Measurements from ENCODE around the gene CIB4.

The CIB4 gene

DNA sequence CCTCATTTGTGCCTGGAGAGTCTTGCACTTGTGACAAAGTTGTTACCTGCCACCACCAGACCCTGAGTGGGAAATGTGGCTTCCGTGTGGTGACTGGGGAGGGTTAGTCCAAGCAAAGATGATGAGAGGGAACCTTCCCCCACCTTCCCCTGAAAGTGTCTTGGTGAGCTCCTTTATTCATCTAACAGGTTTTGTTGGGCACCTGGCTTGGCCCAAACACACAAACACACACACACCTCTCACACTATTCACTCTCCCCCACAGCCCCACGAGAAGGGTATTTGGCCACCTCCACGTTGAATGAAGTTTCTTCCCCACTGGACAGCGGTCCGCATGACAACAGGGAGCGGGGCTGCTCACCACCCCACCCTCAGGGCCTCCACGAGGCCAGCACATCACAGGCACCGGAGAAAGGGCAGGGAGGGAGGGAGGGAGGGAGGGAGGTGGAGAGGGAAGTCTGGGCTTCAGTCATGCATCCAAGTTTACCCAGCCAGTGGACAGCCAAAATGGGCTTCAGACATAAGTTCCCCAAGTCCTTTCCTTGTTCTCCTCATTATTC is 1.4 kb downstream of the CIB4 start:
- Histone ChIP-seq H3K4me1 (no peaks in the 10 kb centered on the region), H3K9me3 (no peaks in the 10 kb centered on the region), H3K36me3 (no peaks in the 10 kb centered on the region), H3K27me3 (peaks cover 0 to 8% of the 10 kb centered on the region in 2 donors), H3K27ac (no peak overlapping the region), H3K4me3 (no peak overlapping the region)
- TF ChIP-seq, protein P1, sequence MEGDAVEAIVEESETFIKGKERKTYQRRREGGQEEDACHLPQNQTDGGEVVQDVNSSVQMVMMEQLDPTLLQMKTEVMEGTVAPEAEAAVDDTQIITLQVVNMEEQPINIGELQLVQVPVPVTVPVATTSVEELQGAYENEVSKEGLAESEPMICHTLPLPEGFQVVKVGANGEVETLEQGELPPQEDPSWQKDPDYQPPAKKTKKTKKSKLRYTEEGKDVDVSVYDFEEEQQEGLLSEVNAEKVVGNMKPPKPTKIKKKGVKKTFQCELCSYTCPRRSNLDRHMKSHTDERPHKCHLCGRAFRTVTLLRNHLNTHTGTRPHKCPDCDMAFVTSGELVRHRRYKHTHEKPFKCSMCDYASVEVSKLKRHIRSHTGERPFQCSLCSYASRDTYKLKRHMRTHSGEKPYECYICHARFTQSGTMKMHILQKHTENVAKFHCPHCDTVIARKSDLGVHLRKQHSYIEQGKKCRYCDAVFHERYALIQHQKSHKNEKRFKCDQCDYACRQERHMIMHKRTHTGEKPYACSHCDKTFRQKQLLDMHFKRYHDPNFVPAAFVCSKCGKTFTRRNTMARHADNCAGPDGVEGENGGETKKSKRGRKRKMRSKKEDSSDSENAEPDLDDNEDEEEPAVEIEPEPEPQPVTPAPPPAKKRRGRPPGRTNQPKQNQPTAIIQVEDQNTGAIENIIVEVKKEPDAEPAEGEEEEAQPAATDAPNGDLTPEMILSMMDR (IDR thresholded peaks at IDR 0.05): no peak
- intact Hi-C loops (cut with DNase I; ENCODE audit: low total_unique reads): no loop called here
- no peak for DNase-seq

DNA sequence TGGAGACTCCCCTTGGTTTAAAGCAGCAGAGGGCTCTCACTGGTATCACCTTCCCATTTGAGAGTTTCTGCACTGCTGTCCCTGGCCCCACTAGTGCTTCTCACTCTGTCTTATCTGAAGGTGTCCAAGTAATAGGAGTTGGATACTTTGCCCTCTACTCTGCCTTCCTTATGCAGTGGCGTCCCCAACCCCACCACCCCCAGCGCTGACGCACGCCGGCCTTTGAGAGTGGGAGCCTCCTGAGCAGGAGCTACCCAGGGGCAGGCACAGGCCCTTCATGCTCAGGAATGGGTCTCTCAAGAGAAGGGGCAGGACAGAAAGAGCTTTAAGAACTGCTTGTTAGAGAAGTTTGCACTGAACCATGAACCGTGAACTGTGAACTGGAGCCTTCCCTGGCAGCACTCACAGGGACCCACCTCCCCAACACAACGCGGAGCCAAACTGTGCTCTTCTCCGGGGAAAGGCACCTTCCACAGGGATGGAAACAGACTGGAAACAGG is 3.3 kb downstream of the CIB4 start:
- peak in 1 of 2 donors; percentile 49 for DNase-seq
- TF ChIP-seq, protein P1 (IDR thresholded peaks at IDR 0.05): no peak
- Histone ChIP-seq H3K4me3 (no peak overlapping the region), H3K27me3 (peaks cover 0 to 14% of the 10 kb centered on the region in 2 donors), H3K4me1 (no peaks in the 10 kb centered on the region), H3K9me3 (no peaks in the 10 kb centered on the region), H3K27ac (no peak overlapping the region), H3K36me3 (no peaks in the 10 kb centered on the region)
- intact Hi-C loops (cut with DNase I; ENCODE audit: low total_unique reads): no loop called here

DNA sequence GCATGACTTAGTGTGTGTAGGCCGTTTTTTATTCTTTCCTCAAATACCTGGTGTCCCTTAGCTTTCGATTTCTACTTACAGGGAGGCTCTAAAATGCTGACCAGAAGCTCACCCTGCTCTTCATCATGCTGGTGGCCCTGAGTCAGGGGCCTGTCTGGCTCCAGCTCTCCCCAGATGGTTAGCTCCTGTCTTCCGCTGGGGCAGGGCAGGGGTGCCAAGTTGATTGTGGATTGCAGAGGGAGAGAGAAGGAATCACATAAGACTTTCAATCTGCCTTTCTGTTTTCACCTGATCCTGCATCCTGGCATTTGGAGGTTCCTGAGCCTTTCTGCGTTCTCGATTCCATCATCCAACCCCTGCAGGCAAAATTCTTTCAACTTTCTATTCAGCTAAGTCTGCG is 4.2 kb downstream of the CIB4 start:
- TF ChIP-seq, protein P1 (IDR thresholded peaks at IDR 0.05): no peak
- no peaks in the 10 kb centered on the region for H3K4me1 ChIP-seq
- DNase-seq: no peak
- H3K4me3 ChIP-seq: no peak overlapping the region
- no peaks in the 10 kb centered on the region for H3K9me3 ChIP-seq
- peaks cover 0 to 12% of the 10 kb centered on the region in 2 donors for H3K27me3 ChIP-seq
- H3K27ac ChIP-seq: no peak overlapping the region
- no peaks in the 10 kb centered on the region for H3K36me3 ChIP-seq
- intact Hi-C loops (cut with DNase I; ENCODE audit: low total_unique reads): no loop called here

DNA sequence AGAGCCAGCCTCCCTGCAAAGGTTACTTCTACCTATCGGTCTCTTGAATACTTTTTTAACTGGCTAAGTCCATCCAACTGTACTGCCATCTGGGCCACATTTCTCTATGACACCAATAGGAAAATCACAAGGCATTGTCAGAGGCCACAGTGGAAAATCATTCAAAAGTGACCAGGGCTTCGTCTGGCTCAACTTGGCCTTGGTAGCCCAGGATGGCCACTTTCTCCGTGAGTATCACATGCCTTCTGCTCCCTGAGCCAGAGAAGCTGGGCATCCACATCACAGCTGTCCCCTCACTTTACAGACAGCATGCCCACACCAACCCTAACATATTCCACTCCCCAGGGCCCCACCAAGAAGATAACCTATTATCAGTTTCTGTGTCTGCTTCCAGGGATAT is 5.8 kb downstream of the CIB4 start:
- H3K27me3 ChIP-seq: peaks cover 0 to 6% of the 10 kb centered on the region in 2 donors
- TF ChIP-seq, protein P1 (IDR thresholded peaks at IDR 0.05): no peak
- H3K4me1 ChIP-seq: no peaks in the 10 kb centered on the region
- no peaks in the 10 kb centered on the region for H3K36me3 ChIP-seq
- H3K27ac ChIP-seq: no peak overlapping the region
- DNase-seq: no peak
- no peaks in the 10 kb centered on the region for H3K9me3 ChIP-seq
- intact Hi-C loops (cut with DNase I; ENCODE audit: low total_unique reads): no loop called here
- no peak overlapping the region for H3K4me3 ChIP-seq

DNA sequence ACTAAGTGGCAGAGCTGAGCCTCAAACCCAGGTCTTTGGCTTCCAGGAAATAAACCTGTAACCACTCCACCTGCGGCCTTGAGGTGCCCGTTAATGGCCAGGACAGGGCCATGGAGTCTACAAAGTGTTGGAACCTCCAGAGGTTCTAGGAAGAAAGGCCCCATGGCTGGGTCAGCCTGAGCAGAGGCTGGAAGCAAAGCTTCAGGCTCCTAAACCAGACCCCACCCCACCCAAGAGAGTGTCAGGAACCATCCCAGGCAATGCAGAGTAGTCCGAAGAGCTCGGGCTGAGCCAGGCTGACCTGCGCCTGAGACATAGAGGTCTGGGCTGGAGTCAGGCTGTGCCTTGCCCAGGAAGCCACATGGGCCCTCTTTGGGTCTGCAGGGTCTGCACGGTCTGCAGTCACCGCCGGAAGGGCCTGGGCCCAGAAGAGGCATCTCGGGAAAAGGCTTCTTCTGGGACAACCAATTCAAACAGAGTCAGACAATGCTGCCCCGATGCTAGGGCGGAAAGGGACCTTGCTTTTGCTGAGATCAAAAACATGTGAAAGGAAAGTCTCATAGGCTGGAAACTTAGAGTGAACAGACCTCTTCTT is 6.4 kb downstream of the CIB4 start:
- Histone ChIP-seq H3K4me1 (no peaks in the 10 kb centered on the region), H3K4me3 (no peak overlapping the region), H3K36me3 (no peaks in the 10 kb centered on the region), H3K27ac (no peak overlapping the region), H3K27me3 (peaks cover 0 to 6% of the 10 kb centered on the region in 2 donors), H3K9me3 (no peaks in the 10 kb centered on the region)
- TF ChIP-seq, protein P1 (IDR thresholded peaks at IDR 0.05): no peak
- DNase-seq: peak in 1 of 2 donors; percentile 12
- intact Hi-C loops (cut with DNase I; ENCODE audit: low total_unique reads): no loop called here

Measured in tibial artery (tissue), 4 donors.